ENCODE results near the gene LMX1A.

Gene LMX1A

DNA sequence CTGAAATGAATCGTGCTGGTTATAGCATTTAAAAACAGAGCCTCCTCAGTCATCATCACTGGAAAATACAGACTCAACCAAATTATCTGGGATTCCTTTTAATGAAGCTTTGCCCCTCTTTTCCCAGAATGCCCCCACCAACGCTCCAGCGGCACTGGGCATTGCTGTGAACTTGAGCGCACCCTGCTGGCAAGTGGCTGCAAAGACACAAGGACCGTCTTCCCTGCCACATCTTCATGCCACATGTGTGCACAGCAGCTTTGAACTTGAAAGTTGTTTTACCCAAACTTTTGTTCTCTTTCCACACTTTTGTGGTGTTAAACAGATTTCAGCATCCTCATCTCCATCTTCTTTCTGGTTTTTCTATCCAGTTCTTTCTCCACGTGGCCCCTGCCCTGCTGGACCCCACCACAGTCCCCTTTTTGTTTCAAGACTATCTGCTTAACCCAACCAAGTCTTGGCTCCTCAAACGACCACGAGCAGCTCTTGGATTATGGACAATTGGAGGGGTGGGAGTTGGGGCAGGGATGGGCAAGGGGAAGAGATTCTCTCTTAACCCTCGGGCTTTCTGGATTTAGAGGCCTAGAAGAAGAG is 12.8 kb upstream of the LMX1A start:
- DNase-seq (ENCODE audit: extremely low read depth in 1 of 2, low read depth in 1 of 2), result peak in 1 of 2 donors; percentile 29

DNA sequence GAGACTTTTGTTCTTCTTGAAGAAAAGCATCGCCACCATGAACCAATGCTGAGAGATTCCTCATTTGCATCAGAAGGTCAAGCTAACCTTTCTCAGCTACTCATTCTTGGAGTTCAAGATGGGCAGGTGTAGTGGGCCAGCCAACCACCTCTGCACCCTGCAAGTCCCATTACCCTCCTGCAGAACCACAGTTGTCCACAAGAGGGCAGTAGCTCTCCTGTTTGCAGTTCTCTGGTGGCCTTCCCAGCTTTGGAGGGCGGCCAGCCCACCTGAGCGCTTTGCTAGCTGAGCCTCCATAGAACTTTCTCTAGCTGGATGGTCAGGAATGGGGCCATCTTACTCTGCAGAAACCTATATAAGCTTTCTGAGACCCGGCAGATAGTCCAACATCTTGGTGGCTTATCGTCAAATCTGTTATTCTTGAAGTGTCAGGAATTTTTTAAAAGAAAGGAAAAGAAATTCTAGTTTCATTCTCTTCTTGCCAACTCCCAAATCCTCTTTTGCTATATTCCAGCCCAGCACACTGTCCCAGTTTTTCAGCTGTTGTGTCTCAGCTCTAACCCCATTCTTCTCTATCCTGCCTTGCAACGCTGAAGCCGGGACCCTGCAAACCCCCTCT is 11.0 kb upstream of the LMX1A start:
- DNase-seq (ENCODE audit: extremely low read depth in 1 of 2, low read depth in 1 of 2), result peak; percentile 34 to 66

DNA sequence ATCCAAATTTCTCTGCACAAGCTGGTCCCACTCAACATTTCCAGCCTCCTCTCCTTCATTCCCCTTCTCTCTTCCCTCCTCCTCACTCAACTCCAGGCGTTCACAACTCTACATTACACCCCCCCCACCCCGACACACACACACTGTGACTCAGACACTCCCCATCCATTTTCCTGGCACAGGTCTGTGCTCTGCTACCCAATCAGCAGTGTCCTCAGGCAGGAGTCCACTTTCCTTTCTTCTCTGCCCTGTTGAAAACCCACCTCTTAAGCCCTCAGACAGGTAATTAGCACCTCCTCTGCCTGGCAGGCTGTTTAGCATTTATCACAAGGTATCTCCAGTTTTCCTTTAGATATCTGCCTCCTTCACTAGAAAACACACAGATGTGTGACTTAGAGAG is 8.8 kb upstream of the LMX1A start:
- DNase-seq (ENCODE audit: extremely low read depth in 1 of 2, low read depth in 1 of 2), result no peak

DNA sequence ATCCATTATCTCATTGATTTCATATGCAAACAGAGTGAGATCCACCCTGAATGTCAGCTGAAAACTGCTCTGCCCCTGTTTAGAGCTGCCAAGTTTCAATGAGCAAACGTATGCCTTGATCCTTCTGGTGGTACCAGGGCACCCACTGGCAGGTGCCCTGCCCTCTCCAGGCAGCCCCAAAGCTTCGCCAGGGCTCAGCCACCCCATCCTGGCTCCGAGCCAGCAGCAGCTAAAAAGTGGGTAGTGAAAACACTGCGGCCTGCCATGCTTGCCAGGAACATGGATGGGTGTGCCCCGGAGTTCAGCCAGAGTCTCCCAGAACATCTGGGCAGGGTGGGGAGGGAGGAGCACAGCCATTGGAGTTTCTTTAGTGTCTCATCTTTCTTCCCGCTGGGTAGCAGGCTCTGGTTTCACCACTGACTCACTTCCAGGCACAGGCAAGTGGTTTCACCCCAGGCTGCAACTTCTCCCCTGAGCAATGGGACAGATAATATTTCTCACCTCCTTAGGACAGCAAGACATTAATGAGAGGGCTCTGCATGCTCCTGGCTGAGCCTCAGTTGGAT is 8.1 kb upstream of the LMX1A start:
- DNase-seq (ENCODE audit: extremely low read depth in 1 of 2, low read depth in 1 of 2), result no peak

DNA sequence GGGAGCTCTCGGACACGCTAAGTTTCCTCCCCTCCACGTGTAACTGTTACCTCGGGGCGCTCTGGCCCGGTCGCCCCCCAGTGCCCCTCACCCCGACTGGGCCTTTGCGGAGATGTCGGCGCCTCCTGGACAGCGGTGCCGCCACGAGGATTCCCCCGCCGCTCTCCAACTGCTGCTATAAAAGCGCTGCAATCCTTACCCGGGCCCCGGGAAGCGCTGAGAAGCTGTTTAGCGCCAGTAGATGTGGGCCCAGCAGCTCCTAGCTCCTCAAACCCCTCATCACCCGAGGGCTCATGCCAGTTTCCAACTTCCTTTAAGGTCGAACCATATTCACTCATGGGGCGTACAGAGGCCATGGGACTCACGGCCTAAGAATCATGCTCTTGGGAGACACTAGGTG is 361 bp upstream of the LMX1A start:
- DNase-seq (ENCODE audit: extremely low read depth in 1 of 2, low read depth in 1 of 2), result no peak

DNA sequence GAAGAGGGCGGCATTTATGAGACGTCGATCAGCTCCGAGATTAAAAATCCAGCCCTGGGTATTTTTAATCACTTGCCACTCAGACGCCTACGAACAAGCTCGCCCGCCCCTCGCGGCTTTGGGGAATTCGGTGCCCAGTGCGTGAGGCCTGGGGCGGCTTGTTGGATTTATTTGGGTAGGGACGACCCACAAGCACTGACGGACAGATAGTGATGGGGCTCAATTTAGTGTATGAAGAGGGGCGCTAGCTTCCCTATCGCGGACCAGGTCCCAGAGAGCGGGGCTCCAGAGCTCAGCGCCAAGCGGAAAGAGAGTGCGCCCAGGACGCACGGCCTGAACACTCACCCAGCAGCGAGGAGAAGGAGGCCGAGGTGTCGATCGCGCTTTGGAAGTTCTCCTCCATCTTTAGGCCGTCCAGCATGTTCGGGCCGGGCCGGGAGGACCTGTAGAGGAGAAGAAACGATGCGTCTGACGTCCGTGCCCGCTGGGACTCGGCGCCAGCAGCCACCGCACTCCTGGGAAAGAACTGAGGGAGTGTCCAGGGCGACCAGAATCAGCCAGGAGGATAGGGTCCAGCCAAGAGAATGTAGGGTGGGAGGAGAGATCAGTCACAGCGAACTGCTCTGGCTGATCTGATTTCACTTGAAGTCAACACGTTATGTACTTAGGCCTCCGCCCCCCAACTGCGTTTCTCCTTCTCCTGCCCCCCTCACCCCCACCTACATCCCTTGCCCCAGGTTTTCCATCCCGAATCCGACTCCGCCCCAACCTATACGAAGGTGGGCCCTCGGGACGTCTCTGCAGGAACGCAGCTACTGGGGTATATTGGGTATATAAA is 1.2 kb downstream of the LMX1A start:
- no peak for DNase-seq (ENCODE audit: extremely low read depth in 1 of 2, low read depth in 1 of 2)

DNA sequence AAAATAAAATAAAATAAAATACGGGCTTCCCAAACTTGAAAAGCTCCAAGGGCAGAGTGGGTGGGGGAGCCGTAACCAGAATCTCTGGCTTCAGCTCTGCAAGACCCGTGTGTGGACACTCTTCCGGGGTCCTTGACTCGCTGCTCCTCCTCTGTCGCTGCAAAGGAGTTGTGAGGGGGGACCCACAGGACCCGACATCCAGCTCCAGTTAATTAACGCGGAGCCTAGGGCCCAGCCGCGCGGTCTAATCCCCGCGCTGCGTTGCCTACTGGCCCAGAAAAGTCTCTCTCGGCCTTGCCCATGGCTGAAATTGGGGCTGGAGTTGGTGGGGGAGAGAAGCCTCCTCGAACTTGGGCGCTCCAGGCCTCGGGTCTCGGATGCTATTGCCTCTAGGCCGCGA is 1.8 kb downstream of the LMX1A start:
- no peak for DNase-seq (ENCODE audit: extremely low read depth in 1 of 2, low read depth in 1 of 2)

DNA sequence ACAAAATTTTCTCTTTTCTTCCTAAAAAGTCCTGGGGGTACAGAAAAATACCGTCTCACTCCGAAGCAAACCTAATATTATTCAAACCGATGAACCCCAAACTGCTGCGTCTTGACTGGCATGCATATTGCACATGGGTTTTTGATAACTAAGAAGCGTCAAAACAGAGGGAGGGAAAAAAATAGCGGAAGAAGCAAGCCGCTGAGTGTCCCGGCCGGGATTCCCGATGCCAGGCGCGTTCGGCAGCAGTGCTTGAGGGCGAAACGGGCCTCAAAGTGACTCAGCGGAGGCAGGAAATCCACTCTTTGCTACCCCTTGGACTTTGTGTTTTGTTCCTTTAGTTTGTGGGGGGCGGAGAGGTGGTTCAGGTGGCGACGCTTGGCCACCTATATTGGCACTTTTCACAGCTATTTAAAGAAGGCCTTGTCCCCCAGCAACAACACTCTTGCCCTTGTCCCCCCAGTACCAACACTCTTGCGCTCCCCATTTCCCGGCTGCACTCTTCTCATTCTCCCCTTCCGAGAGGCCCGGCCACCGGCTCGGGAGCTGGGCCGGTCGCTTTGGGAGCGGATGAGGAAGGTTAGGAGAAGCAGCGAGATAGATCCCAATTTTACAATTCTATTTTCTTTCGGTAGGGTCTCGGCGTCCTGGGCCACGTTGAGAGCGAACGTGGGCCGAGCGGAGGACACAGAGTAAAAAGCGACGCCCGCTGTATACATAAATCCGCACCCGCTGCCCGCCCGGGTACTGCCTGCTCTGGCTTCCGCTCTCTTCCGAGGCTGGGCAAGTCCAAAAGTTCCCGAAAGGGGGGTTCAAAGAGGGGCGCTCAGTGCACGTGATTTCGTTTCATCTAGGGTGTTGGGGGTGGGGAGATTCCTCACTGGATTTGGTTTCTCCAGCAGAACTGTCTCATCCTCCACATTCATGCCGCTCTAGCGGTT is 2.5 kb downstream of the LMX1A start:
- DNase-seq (ENCODE audit: extremely low read depth in 1 of 2, low read depth in 1 of 2), result no peak

DNA sequence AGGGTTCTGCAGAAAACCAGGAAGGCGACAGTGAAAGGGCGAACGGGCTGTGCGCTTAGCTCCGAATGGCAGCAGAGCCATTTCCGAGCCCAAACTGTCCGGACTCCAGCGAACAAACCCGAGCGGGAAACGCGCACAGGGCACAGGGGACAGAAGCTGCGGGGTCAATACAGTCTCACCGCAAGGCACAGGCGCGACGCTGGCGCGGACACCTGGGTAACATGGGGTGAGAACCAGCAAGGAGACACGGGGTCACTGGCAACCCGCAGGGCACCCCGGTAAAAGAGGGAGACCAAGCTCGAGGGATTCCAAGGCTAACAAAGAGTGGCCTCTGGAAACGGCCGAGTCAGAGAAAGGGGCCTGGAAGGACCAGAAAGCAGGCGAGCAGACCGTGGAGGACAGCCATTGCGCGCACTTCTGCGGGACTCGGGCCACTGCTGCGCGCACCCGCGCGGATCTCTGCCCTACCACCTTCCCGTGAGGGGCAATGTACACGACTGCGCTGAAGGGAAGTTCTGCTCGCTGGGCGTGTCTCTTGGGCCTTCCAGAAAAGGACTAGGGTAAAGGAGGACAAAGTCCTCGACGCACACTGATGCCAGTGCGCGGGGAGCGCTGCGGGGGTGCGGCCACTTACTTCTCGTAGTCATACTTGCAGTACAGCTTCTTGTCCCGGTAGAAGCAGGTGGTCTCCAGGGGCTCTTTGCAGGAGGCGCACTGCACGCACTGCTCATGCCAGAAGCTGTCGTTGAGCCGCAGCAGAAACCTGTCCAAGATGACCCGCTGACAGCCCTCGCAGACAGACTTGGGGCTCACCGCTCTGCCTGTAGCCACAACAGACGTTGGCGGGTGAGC is 3.8 kb downstream of the LMX1A start:
- no peak for DNase-seq (ENCODE audit: extremely low read depth in 1 of 2, low read depth in 1 of 2)

DNA sequence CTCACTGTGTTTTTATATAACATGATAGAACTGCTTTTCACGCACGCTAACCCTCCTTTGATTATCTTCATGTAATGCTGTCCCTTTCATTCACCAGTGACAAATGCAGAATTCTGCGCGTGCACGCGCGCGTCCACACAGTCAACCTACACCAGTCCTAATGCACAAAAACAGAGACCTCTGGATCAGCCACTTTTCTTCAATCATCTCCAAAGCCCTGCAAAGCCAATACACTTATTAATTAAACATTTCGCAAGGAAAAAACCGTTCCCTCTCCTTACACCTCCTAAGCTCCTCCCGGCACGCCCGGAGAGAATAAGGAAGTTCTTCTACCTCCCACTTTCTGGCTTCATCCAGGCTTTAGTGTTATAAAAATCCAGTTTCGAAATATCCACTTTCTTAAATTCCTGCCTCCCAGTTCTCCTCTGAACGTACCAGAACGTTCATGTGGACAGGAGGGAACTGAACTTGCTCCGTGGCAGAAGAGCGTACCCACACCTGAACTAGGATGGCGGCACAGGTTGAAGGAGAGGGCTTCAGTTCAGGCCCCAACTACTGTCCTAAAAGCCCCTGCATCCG is 4.6 kb downstream of the LMX1A start:
- DNase-seq (ENCODE audit: extremely low read depth in 1 of 2, low read depth in 1 of 2), result no peak

DNA sequence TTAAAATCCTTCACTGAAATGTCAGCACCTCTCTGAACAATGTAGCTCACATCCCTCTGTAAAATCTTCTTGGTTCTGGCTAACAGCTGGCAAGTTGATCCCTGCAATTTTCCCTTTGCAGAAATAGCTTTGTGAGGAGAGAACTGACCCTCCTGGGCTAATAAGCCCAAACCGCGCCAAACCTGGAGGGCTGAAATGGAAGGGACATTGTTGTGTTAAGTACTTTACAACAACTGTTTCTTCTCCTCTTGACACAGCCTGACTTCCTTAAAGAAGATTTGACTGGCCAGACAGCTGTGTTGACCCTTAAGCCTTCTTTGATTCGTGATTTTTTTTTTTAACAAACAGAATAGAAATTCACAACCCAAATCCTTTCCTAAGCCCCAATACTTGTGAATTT is 5.7 kb downstream of the LMX1A start:
- DNase-seq (ENCODE audit: extremely low read depth in 1 of 2, low read depth in 1 of 2), result no peak

DNA sequence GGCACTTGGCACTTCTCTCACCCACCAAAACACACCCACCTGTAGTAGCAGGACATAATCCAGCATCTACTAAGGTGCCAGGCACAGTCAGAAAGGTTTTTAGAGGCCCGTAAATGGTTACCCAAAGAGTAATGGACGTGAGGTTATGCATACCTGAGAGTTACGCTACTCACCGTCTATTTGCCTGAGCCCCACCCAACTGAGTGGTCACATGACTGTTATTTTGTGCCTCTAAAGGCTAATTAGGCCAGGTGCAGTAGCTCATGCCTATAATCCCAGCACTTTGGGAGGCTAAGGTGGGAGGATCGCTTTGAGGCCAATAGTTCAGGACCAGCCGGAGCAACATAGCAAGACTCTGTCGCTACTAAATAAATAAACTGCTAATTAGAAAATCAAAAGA is 11.0 kb downstream of the LMX1A start:
- no peak for DNase-seq (ENCODE audit: extremely low read depth in 1 of 2, low read depth in 1 of 2)

DNA sequence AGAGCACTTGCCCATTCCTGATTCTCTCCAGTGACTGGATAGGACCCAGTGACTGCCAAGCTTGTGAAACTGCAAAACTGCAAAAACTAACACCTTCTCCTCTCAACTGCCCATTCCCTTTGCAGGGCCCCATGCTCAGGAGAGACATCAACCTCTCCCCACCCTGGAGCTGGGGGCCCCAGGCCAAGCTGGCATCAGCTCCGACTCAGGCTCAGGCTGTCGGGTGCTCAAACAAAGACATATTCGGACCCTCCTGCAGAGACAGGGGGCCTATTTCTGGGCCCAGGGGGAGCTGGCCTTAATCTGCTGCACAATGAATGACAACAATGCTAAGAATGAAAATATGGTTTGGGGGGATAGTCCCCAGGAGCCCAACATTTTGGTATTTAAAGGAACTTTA is 11.8 kb downstream of the LMX1A start:
- DNase-seq (ENCODE audit: extremely low read depth in 1 of 2, low read depth in 1 of 2), result no peak

DNA sequence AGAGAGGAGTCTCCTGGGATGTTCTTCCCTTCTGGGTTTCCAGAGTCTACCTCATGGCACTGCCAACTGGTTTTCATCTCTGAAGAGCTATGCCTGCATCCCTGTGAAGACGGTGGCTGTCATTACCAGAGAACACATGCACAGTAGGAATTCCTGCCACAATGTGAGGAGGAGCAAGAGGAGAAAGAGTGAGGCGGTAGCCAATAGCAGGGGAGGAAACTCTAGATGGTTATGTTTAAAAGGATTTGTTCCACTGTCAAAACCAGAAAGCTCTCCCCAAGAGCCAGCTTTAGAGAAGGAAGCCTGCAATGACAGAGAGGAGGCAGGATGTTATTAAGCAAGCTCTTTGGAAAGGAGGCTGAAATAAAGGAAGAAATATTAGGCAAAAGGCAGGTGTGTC is 12.3 kb downstream of the LMX1A start:
- DNase-seq (ENCODE audit: extremely low read depth in 1 of 2, low read depth in 1 of 2), result no peak

DNA sequence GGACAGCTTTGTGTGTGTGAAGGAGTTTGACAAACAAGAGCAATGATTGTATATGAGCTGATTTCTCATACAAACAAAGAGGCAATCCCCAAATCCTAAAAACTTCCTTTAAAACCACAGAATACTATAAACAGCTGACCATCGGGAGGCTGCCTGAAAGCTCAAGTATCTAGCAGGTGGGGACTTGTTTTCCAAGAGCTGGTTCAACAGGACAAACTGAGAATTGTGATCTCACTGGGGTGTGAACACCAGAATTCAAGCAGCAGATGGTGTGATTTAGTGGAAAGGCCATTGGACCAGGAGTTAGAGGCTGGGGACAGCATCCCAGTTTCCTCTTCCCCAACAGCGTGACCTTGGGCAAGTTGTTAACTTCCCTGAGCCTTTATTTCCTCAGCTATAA is 13.9 kb downstream of the LMX1A start:
- DNase-seq (ENCODE audit: extremely low read depth in 1 of 2, low read depth in 1 of 2), result no peak

DNA sequence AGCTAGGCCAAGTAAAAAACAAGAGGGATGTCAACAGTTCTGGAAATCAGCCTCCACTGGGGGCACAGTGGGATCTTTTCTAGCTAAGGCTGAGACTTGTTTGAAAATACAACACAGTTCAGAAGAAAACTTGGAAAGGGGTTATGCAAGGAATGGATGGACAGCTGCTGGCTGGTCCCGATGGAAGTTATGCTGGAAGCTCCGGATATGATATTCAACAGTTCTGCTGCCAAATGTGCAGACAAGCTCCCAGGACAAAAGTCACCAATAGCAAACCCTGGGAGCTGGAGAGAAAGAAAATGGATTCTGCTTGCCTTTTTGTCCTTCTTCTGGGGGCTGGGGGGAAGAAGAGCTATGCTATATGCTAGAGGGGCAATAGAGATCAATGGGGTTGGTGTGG is 14.3 kb downstream of the LMX1A start:
- no peak for DNase-seq (ENCODE audit: extremely low read depth in 1 of 2, low read depth in 1 of 2)

DNA sequence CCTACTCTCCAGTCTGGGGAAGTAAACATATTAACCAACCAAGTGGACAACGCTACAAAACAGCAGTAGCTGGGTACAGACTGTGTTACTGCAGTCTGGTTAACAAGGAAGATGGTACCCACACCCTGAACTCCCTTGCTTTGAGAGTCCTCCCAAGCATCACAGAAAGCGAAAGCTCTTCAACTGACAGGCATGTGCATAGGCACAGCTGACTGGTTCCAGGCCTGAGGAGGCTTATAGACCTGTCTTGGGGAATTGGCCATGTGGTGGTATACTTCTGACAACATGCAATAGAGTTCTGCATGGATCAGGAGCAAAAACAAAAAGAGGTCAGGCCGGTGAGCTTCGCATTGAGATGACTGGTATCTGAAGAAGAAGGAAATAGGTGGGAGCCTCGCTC is 17.4 kb downstream of the LMX1A start:
- no peak for DNase-seq (ENCODE audit: extremely low read depth in 1 of 2, low read depth in 1 of 2)

DNA sequence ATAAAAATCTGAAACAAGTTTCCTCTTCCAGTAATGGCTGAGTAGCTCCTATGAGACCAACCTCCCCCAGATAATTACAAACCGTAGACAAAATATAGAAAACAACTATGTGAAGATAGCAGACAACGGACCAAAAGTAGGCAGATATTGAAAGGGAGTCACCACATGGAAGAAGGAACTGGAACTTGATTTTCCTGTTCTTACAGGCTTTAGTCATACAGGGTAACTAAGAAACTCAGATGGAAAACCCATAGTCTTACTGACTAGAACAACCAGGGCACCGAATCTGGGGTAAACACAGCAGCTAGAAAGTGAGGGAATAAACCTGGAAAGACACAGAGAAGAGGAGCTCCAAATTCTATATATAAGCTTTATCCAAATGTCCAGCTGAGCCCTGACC is 26.0 kb downstream of the LMX1A start:
- no peak for DNase-seq (ENCODE audit: extremely low read depth in 1 of 2, low read depth in 1 of 2)

DNA sequence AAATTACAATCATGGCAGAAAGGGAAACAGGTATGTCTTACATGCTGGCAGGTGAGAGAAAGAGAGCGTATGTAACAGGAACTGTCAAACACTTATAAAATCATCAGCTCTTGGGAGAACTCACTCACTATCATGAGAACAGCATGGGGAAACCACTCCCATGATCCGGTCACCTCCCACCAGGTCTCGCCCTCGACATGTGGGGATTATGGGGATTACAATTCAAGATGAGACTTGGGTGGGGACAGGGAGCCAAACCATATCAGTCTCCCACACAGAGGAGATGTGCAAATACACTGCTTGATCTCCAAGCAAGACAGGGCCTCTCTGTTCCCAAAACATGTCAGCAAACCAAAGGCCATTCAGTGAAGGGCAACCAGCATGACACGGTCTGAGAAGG is 27.4 kb downstream of the LMX1A start:
- DNase-seq (ENCODE audit: extremely low read depth in 1 of 2, low read depth in 1 of 2), result no peak

DNA sequence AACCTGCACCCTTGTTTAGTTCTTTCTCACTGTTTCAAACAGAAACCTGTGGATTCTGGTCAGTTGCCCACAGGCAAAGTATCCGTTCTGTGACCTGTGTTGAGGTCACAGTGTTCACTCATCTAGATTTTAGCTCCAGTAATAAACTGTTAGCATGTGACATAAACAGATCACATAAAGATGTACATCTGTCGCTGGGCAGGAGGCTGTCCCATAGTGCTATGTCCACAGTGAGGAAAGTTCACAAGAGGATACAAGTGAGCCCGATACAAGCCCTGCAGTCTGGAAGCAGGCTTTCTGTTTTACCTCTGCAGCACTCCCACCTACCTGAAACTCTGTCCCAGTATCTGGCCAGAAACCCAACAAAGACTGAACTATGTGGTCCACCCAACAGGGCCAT is 28.4 kb downstream of the LMX1A start:
- DNase-seq (ENCODE audit: extremely low read depth in 1 of 2, low read depth in 1 of 2), result no peak

Measured in activated CD8-positive, alpha-beta memory T cell treated with anti-CD3 and anti-CD28 coated beads for 1 hour (primary cell).